Activated B cell treated with CpG ODN at 0.5 μM for 24 hours (primary cell): Measurements from ENCODE around the gene CNGA2. TPM values are rescaled to one million over a fixed set of nuclear protein-coding genes. Genes with fewer than 3 reads are reported as not detected.

Source experiments
- ATAC-seq: fragments of 200-7000 bp; cut with Tn5 transposase; one replicate; pipeline ENCODE4 v1.10.0; 2021; ENCODE audit warnings: low read depth, mild to moderate bottlenecking, moderate library complexity
- CTCF ChIA-PET: fragments of 350-600 bp; sonication (Branson Sonifier 250); formaldehyde crosslinking; loops from one replicate; lab custom pipeline; 2021; ENCODE audit warnings: antibody characterized with exemption; lab: Charles Lee
- POLR2A ChIA-PET: fragments of 350-600 bp; sonication (Branson Sonifier 250); formaldehyde crosslinking; loops from one replicate; lab custom pipeline; 2021; ENCODE audit warnings: antibody characterized with exemption; lab: Charles Lee
- DNase-seq: peaks from one replicate; pipeline ENCODE4 v3.0.0; 2022
- H3K27ac Mint-ChIP-seq: one replicate; pipeline ENCODE4 v1.8.0; 2020; ENCODE audit warnings: mixed read lengths
- H3K27me3 Mint-ChIP-seq: one replicate; pipeline ENCODE4 v1.8.0; 2021; ENCODE audit warnings: mixed read lengths
- H3K36me3 Mint-ChIP-seq: one replicate; pipeline ENCODE4 v1.8.0; 2021; ENCODE audit warnings: low read depth, mixed read lengths
- H3K4me1 Mint-ChIP-seq: one replicate; pipeline ENCODE4 v1.8.0; 2021; ENCODE audit warnings: mixed read lengths
- H3K4me3 Mint-ChIP-seq: one replicate; pipeline ENCODE4 v1.8.0; 2020; ENCODE audit warnings: mild to moderate bottlenecking, mixed read lengths
- H3K9me3 Mint-ChIP-seq: one replicate; pipeline ENCODE4 v1.8.0; 2020; ENCODE audit warnings: mixed read lengths
- intact Hi-C: fragments of 100-400 bp; cut with micrococcal nuclease; formaldehyde crosslinking; loops from one replicate; pipeline ENCODE4 v1.15.1; 2024
- total RNA-seq: library from RNA; stranded (reverse); gene quantifications from 2 replicates; pipeline ENCODE4 v1.2.3, GENCODE V29; 2022
- TF ChIP-seq, protein P1 (sequence below): fragments of 200-600 bp; IDR thresholded peaks from one replicate; pipeline ENCODE4 v1.8.0; 2022; ENCODE audit warnings: antibody characterized with exemption, mild to moderate bottlenecking

The CNGA2 gene
- total RNA-seq, 1 donor from 2014 or later: not detected

DNA sequence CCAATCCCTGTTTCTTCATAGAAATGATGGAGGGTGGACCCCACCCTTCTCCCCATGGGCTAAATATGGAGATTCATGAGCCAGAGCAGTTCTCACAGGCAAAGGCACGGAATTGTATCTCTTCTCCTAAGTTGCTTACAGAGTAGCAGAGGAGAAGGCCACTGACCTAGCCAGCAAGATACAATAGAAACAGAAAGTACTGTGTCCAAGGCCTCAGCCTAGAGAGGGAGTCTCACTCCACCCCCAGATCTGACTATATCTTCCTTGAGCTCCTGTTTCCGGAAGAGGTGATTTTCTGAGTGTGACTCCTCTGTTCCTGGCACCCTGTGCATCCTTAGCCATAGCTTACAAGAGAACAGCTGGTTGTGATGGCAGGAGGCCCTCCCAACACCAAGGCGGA, 18.8 kb upstream of the CNGA2 start, which contains the start of gene FATE1:
FATE1 (plus strand) TSS at position 284 of the 400 bp plus-strand sequence; CDS start at position 369, 85 bp downstream.
- Mint-ChIP-seq H3K27me3 (no peaks in the 10 kb centered on the region), H3K9me3 (no peaks in the 10 kb centered on the region), H3K4me1 (no peaks in the 10 kb centered on the region), H3K27ac (no peak within 1 kb of the TSS), H3K4me3 (no peak within 1 kb of the TSS), H3K36me3 (no peaks in the 10 kb centered on the region)
- TF ChIP-seq, protein P1, sequence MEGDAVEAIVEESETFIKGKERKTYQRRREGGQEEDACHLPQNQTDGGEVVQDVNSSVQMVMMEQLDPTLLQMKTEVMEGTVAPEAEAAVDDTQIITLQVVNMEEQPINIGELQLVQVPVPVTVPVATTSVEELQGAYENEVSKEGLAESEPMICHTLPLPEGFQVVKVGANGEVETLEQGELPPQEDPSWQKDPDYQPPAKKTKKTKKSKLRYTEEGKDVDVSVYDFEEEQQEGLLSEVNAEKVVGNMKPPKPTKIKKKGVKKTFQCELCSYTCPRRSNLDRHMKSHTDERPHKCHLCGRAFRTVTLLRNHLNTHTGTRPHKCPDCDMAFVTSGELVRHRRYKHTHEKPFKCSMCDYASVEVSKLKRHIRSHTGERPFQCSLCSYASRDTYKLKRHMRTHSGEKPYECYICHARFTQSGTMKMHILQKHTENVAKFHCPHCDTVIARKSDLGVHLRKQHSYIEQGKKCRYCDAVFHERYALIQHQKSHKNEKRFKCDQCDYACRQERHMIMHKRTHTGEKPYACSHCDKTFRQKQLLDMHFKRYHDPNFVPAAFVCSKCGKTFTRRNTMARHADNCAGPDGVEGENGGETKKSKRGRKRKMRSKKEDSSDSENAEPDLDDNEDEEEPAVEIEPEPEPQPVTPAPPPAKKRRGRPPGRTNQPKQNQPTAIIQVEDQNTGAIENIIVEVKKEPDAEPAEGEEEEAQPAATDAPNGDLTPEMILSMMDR: no peak
- intact Hi-C loops: no loop called here
- DNase-seq (no peak), ATAC-seq (no peak)
- POLR2A ChIA-PET: no interaction called here
- CTCF ChIA-PET: no interaction called here

DNA sequence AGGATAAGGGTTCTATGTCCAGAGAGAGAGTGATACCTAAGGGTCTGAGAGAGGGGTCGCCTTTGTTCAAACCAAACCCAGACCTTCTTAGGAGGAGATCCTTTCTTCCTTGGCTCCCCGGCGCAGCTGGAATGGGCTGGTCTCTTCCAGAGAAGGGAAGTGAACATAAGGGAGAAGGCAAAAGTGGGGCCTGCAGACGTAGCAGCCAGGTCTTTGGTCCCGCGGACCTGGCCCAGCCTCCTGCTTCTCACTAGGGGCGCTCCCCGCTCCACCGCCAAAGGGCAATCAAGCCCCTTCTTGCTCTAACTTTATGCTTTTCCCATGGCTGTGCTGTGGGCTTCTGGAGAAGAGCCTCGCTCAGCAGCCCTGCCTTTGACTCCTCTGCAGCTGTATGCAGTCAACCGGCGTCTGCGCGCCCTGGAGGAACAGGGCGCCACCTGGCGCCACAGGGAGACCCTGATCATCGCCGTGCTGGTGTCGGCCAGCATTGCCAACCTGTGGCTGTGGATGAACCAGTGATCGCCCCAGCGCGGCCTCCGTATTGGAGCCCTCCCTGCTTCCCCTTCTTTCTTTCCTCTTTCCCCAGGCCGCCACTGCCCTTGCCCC, 12.2 kb upstream of the CNGA2 start:
- CTCF ChIA-PET: no interaction called here
- ATAC-seq: no peak
- Mint-ChIP-seq H3K4me1 (no peaks in the 10 kb centered on the region), H3K36me3 (no peaks in the 10 kb centered on the region), H3K4me3 (no peak overlapping the region), H3K27me3 (no peaks in the 10 kb centered on the region), H3K27ac (no peak overlapping the region), H3K9me3 (no peaks in the 10 kb centered on the region)
- DNase-seq: no peak
- POLR2A ChIA-PET: no interaction called here
- intact Hi-C loops: no loop called here
- TF ChIP-seq, protein P1: no peak

DNA sequence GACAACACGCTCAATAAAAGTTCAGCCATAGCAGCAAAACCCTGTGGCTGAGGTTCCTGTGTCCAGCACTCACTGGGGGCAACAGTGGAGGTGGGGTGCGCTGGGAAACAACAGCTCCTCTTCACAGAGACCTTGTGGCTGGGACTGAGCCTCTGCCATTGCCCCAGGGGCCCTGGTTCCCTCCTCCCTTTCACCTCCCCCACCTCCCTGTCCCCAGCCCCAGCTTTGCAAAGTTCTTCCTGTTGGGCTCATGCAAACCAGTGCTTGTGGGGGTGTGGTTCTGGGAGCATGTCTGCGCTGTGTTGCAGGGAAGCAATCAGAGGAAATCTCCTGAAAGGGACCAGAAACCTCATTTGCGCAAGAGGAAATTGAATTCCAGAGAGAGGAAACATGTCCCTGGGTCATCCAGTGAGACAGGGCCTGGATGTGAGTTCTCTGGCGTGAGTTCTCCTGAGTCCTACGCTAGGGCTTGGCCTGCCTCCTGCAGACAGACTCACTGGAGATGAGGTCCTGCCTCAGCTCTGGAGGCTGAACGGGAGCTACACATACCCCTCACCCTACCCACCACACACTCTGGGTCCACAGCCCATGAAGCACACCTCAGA, 11.3 kb upstream of the CNGA2 start:
- ATAC-seq (no peak), DNase-seq (no peak)
- intact Hi-C loops: no loop called here
- no peaks in the 10 kb centered on the region for H3K36me3 Mint-ChIP-seq
- H3K27ac Mint-ChIP-seq: no peak overlapping the region
- CTCF ChIA-PET: no interaction called here
- no peaks in the 10 kb centered on the region for H3K9me3 Mint-ChIP-seq
- TF ChIP-seq, protein P1: no peak
- no peaks in the 10 kb centered on the region for H3K4me1 Mint-ChIP-seq
- H3K27me3 Mint-ChIP-seq: no peaks in the 10 kb centered on the region
- POLR2A ChIA-PET: no interaction called here
- no peak overlapping the region for H3K4me3 Mint-ChIP-seq

DNA sequence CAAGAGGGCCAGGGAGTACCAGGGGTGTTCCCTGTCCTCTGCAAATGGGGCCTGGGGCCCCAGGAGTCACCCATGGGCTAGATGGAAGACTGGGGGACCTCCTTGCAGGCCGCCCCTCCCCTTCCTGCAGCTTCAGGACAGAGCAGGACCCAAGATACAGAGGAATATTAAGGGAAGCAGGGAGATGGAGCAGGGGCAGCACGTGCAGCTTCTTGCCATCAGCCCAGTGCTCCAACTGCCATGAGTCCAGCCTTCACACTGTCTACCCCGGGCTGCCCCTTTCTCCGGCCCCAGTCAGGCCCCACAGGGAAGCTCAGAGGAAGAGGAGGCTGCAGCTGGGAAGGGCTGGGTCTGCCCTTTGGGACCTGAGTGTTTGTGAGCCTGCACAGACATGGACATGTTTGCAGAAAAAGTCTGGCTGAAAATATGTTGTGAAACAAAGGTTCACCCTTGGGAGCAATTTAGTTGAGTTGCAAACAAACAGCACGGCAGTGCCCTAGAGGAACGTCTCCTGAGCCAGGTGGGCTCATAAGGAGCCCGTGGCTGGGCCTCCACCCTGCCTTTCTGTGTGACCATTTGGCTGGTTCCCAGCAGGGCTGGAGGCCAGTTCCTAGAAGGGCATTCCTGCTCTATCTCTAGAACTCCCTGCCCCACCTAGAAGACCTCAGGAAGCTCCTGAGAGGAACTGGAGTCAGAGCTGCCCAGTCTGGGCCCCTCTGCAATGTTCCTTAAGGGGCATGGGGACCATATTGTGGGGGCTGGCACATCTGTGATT, 9.8 kb upstream of the CNGA2 start:
- ChIA-PET POLR2A (no interaction called here), CTCF (no interaction called here)
- no peaks in the 10 kb centered on the region for H3K9me3 Mint-ChIP-seq
- H3K4me3 Mint-ChIP-seq: no peak overlapping the region
- DNase-seq: no peak
- H3K27ac Mint-ChIP-seq: no peak overlapping the region
- ATAC-seq: no peak
- H3K36me3 Mint-ChIP-seq: no peaks in the 10 kb centered on the region
- no peaks in the 10 kb centered on the region for H3K4me1 Mint-ChIP-seq
- intact Hi-C loops: no loop called here
- no peaks in the 10 kb centered on the region for H3K27me3 Mint-ChIP-seq
- TF ChIP-seq, protein P1: no peak

DNA sequence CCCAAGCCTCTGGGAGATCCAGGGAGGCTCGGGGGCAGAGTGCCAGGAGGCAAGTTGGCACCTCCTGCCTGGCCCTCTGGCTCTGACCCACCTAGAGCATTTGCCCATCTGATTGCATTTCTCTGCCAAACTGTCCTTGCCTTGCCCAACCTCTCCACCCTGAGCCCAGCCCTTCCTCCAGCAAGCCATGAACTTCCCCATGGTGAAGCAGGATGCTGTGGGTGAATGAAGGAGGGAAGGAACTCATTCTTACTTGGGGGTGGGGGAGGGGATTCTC, 9.3 kb upstream of the CNGA2 start:
- no peaks in the 10 kb centered on the region for H3K36me3 Mint-ChIP-seq
- CTCF ChIA-PET: no interaction called here
- no peak overlapping the region for H3K4me3 Mint-ChIP-seq
- DNase-seq (no peak), ATAC-seq (no peak)
- H3K27me3 Mint-ChIP-seq: no peaks in the 10 kb centered on the region
- intact Hi-C loops: no loop called here
- POLR2A ChIA-PET: no interaction called here
- TF ChIP-seq, protein P1: no peak
- H3K4me1 Mint-ChIP-seq: no peaks in the 10 kb centered on the region
- H3K27ac Mint-ChIP-seq: no peak overlapping the region
- no peaks in the 10 kb centered on the region for H3K9me3 Mint-ChIP-seq
